ENCODE results near the gene SLC10A1. TPM values are rescaled to one million over a fixed set of nuclear protein-coding genes. Genes with fewer than 3 reads are reported as not detected.

Gene SLC10A1
- total and polyA plus RNA-seq, 7 donors: not detected

- WGBS, 3 donors: 0 to 1% (median 0%) methylated on average over 31 of the region's 31 CpGs
- DNase-seq: peak; percentile 95 to 97
- Histone ChIP-seq H3K27me3 (ENCODE audit: insufficient read depth in 3 of 3, low read length in 2 of 3) (no peaks in the 10 kb centered on the region), H3K4me3 (peak within 1 kb of the TSS; percentile 97), H3K27ac (peak within 1 kb of the TSS; percentile 100), H3K4me1 (peaks cover 36% of the 10 kb centered on the region), H3K36me3 (ENCODE audit: insufficient read depth in 1 of 2, low read depth in 1 of 2) (peaks cover 13 to 41% of the 10 kb centered on the region in 2 donors), H3K9me3 (no peaks in the 10 kb centered on the region)
- TF ChIP-seq CTCF (IDR thresholded peaks at IDR 0.05): no peak
- intact Hi-C loops (cut with DNase I): loop anchor here in 1 of 2 donors (2.0 kb wide), 1 partner anchor 422 kb away; the partner anchor contains the start of gene SLC8A3
- ATAC-seq: peak; percentile 92 to 94 (median 92)
Observed at GRCh38 chr14:69766984-69767368, 30.1 kb downstream of the SLC10A1 start, which contains the start of gene SRSF5. Gene SRSF5 (plus strand): TSS chr14:69767142. CDS start chr14:69768157, 1,015 bp downstream.

GRCh38 chr14:69763761-69764510 is 33.1 kb downstream of the SLC10A1 start:
- no peak for DNase-seq
- Histone ChIP-seq H3K36me3 (ENCODE audit: insufficient read depth in 1 of 2, low read depth in 1 of 2) (peaks cover 7 to 11% of the 10 kb centered on the region in 2 donors), H3K4me3 (no peak overlapping the region), H3K27ac (no peak overlapping the region), H3K27me3 (ENCODE audit: insufficient read depth in 3 of 3, low read length in 2 of 3) (no peaks in the 10 kb centered on the region), H3K4me1 (peaks cover 11% of the 10 kb centered on the region), H3K9me3 (no peaks in the 10 kb centered on the region)
- TF ChIP-seq CTCF (IDR thresholded peaks at IDR 0.05): no peak
- 80 to 84% (median 81%) methylated on average over 6 of the region's 6 CpGs for WGBS, 3 donors
- no peak for ATAC-seq
- intact Hi-C loops (cut with DNase I): no loop called here

- WGBS, 3 donors: 74 to 79% (median 78%) methylated on average over 1 of the region's 1 CpG
- intact Hi-C loops (cut with DNase I): no loop called here
- no peak for ATAC-seq
Observed at GRCh38 chr14:69760810-69761209, 36.2 kb downstream of the SLC10A1 start.

GRCh38 chr14:69756298-69756697 is 40.7 kb downstream of the SLC10A1 start:
- ATAC-seq (no peak), DNase-seq (no peak)
- Histone ChIP-seq H3K9me3 (no peaks in the 10 kb centered on the region), H3K4me3 (no peak overlapping the region), H3K27me3 (ENCODE audit: insufficient read depth in 3 of 3, low read length in 2 of 3) (no peaks in the 10 kb centered on the region), H3K36me3 (ENCODE audit: insufficient read depth in 1 of 2, low read depth in 1 of 2) (no peaks in the 10 kb centered on the region), H3K4me1 (no peaks in the 10 kb centered on the region), H3K27ac (no peak overlapping the region)
- TF ChIP-seq CTCF (IDR thresholded peaks at IDR 0.05): no peak
- WGBS, 3 donors: 76 to 94% (median 81%) methylated on average over 3 of the region's 3 CpGs
- intact Hi-C loops (cut with DNase I): no loop called here

More at GRCh38 chr14:69760810-69761209, 36.2 kb downstream of the SLC10A1 start:
- DNase-seq: no peak
- TF ChIP-seq CTCF (IDR thresholded peaks at IDR 0.05): no peak
- no peaks in the 10 kb centered on the region for H3K36me3 ChIP-seq (ENCODE audit: insufficient read depth in 1 of 2, low read depth in 1 of 2)
- no peaks in the 10 kb centered on the region for H3K27me3 ChIP-seq (ENCODE audit: insufficient read depth in 3 of 3, low read length in 2 of 3)
- no peak overlapping the region for H3K27ac ChIP-seq
- H3K4me1 ChIP-seq: no peaks in the 10 kb centered on the region
- H3K9me3 ChIP-seq: no peaks in the 10 kb centered on the region
- no peak overlapping the region for H3K4me3 ChIP-seq
